Epithelial cell of proximal tubule (primary cell): Measurements from ENCODE around the gene NAPB. TPM values are rescaled to one million over a fixed set of nuclear protein-coding genes. Genes with fewer than 3 reads are reported as not detected.

Source experiments
- DNase-seq: peaks from one replicate; pipeline ENCODE4 v3.0.0-alpha.2; 2011; ENCODE audit warnings: low read depth
- H3K4me3 ChIP-seq: 2 replicates; pipeline ENCODE4 v1.5.1; 2011; ENCODE audit warnings: low read depth, mild to moderate bottlenecking, low read length
- total RNA-seq: library from RNA; depleted of rRNA; stranded (reverse); fragments of >200 nt; gene quantifications from 2 replicates; pipeline ENCODE4 v1.2.3, GENCODE V29; 2015
- TF ChIP-seq, protein P1 (sequence below): conservative IDR thresholded peaks from 2 replicates; pipeline ENCODE4 v1.5.1; 2012; ENCODE audit warnings: low read depth, mild to moderate bottlenecking, low read length

Gene NAPB
- total RNA-seq, 1 donor from 2014 or later = 3.3 TPM

GRCh38 chr20:23381876-23382275, 39.4 kb downstream of the NAPB start:
- H3K4me3 ChIP-seq = no peak overlapping the region
- TF ChIP-seq, protein P1, sequence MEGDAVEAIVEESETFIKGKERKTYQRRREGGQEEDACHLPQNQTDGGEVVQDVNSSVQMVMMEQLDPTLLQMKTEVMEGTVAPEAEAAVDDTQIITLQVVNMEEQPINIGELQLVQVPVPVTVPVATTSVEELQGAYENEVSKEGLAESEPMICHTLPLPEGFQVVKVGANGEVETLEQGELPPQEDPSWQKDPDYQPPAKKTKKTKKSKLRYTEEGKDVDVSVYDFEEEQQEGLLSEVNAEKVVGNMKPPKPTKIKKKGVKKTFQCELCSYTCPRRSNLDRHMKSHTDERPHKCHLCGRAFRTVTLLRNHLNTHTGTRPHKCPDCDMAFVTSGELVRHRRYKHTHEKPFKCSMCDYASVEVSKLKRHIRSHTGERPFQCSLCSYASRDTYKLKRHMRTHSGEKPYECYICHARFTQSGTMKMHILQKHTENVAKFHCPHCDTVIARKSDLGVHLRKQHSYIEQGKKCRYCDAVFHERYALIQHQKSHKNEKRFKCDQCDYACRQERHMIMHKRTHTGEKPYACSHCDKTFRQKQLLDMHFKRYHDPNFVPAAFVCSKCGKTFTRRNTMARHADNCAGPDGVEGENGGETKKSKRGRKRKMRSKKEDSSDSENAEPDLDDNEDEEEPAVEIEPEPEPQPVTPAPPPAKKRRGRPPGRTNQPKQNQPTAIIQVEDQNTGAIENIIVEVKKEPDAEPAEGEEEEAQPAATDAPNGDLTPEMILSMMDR = no peak
- no peak for DNase-seq

GRCh38 chr20:23379772-23380171, 41.5 kb downstream of the NAPB start:
- DNase-seq = no peak
- H3K4me3 ChIP-seq = no peak overlapping the region
- TF ChIP-seq, protein P1 = no peak

GRCh38 chr20:23375827-23376226, 45.5 kb downstream of the NAPB start:
- no peak for DNase-seq
- H3K4me3 ChIP-seq = no peak overlapping the region
- TF ChIP-seq, protein P1 = no peak

- TF ChIP-seq, protein P1 = no peak
- DNase-seq = no peak
- no peak overlapping the region for H3K4me3 ChIP-seq
These were observed 46.8 kb downstream of the NAPB start for GRCh38 chr20:23374441-23374840.

DNA sequence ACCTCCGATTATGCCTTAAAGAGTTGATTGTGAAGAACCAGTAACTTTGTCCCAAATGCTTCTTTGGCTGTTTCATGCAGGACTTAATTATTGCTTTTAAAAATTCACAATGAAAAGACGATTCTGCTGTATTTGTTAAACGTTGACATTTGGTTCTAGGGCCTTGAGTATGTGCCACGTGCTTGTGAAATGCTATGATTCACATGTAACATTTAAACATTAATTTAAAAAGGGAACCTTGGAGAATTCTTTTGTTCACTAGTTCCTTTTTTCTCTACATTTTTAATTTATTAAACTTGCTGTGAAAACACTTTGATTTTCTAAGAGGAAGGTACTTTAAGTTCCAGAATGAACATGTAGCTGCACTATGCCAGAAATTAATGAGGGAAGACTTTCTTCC, 49.8 kb downstream of the NAPB start:
- no peak overlapping the region for H3K4me3 ChIP-seq
- TF ChIP-seq, protein P1 = no peak
- DNase-seq = no peak

GRCh38 chr20:23370873-23371272, 50.4 kb downstream of the NAPB start:
- no peak overlapping the region for H3K4me3 ChIP-seq
- no peak for DNase-seq
- TF ChIP-seq, protein P1 = no peak

DNA sequence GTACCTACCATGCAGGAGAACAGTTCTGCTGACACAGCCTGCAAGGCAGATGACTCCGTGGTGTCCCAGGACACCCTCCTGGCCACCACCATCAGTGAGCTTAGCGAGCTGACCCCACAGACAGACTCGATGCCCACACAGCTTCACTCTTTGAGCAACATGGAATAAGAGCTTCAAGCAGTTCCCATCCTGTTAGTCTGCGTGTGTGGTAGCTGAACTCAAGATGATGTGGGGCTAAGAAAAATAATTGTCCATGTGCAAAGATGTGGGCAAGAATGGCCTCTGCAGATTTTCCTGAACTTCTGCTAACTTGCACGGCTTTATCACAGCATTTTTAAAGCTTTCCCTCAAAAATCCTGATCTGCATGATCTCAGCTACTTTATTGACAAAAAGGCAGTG, 51.0 kb downstream of the NAPB start:
- TF ChIP-seq, protein P1 = no peak
- H3K4me3 ChIP-seq = no peak overlapping the region
- DNase-seq = no peak
